Stimulated activated CD4-positive, alpha-beta T cell treated with anti-CD3 and anti-CD28 coated beads, TNF-alpha, amount 100 ng/mL, for 48 hours (primary cell): ENCODE data around the gene CCL4.
A peak's percentile ranks its signal among the peaks of the same experiment; 100 is the strongest.

Source experiments
- DNase-seq, 3 donors: peaks; one replicate each; pipeline ENCODE4 v3.0.0-alpha.2; 2020; ENCODE audit warnings: low read depth in 3 of 3

CCL4 gene

DNA sequence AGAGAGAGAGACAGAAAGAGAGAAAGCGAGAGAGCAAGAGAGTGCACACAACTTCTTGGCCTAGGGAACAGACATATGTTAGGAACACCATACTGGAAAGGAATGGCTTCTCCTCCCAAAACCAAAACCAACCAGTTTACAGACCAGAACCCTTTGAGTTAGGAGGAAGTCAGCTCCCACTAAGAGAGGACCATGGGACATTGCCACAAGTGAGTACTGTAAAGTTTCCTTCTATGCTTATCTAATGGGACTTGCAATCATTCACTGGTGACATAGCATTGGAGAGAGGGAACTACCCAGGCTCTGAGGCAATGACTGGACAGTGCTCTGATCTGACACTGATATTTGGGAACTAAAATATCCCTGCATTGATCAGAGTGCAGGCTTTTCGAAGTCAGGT lies 40.4 kb downstream of the CCL4 start:
- no peak for DNase-seq

DNA sequence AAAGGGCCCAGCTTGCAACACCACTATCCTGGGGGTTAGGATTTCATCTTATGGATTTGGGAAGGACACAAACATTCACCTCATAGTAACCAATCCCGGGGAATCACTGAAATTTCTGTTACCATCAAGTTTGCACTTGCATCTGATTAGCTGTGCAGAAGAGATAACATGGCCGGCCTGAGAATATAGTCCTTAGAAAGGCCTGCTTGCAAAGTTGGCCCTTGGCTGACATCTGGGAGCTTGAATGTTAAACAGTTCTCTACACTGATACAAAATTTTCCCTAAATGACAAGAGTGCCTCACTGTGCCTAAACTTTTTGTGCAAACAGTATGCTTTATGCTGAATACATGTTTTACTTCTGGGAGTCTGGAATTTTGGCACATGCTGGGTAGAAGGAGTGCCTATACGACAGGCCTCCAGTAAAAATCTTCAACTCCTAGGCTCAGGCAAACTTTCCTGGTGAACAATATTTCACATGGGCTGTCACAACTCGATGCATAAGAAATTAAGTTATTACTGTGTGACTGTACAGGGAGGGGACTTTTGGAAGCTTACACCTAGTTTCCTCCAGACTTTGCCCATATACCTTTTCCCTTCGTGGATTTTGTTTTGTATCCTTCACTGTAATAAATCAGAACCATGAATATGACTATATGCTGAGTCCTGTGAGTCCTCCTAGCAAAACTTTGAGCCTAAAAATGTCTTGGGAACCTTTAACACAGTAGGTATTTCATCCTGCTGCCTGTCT lies 41.5 kb downstream of the CCL4 start:
- DNase-seq = no peak

DNA sequence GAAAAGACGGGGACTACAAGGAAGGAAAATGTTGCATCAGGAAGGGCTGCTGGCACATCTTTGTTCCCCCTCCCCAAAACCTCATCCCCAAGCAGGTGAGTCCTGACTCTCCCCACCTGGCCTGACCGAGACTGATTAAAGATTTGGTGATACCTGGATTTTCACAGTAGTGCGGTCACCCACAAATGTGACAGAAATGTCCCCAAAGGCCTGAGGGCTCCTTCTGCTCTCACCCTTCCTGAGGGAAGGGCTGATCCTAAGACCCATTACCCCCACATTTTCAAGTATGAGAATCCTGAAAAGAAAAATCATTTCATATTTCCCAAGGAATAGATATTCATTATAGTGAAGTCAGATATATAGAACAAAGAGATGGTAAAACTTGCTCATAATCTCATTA lies 44.0 kb downstream of the CCL4 start:
- no peak for DNase-seq

DNA sequence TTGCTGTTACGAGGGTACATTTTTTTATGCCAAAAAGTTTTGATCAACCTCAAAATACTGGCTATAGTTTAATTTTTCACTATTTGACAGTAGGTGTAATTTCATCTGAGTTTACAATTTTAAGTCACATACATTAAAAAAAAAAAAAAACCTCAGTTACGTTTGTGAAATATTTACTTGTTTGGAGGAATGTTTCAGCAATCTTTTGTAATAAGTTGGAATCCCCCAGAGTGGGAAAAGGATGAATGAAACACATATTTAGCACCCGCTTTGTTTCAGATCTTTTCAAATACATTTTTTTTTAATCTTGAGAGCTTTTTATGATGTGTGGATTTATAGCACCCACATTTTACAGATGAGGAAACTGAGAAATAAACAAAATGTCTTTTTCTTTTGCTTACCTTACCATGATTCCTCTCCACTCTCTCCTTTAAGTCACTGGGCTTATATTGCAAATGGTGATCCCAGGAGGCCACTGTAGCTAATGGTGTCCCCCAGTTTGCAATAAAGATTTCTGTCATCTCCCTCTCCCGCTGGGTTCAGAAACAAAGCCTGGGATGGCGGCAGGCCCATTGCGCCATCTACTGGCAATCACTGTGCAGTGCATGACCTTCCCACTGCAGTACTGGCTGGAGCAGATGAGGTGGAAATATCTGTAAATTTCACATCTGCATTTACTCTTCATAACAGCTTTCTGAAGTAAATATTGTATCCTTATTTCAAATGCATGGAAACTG lies 45.1 kb downstream of the CCL4 start:
- DNase-seq = peak; percentile 34 to 69 (median 38)

DNA sequence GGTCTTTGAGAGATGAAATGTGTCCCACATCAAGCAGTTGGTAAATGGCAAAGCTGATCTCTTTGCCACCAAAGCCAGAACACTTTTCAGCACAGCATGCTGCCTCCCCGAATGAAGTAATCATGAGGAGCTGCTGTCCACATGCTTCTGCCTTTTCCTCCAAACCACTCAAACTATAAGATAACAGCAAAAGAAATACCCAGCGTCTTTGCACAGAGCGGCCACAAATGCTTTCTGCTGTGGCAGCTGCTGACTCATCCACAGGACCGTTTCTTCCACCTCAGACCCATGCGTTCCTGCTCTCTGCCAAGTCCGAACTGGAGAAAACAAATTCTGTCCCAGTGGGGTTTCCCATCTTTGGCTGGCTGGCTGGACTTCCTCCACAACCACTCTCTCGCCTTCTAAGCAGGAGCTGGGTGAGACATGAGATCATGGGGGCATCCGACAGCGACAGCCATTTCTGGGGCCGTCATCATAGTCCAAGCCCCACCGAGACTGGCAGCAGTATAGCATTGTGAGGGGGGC lies 45.7 kb downstream of the CCL4 start:
- DNase-seq = no peak

DNA sequence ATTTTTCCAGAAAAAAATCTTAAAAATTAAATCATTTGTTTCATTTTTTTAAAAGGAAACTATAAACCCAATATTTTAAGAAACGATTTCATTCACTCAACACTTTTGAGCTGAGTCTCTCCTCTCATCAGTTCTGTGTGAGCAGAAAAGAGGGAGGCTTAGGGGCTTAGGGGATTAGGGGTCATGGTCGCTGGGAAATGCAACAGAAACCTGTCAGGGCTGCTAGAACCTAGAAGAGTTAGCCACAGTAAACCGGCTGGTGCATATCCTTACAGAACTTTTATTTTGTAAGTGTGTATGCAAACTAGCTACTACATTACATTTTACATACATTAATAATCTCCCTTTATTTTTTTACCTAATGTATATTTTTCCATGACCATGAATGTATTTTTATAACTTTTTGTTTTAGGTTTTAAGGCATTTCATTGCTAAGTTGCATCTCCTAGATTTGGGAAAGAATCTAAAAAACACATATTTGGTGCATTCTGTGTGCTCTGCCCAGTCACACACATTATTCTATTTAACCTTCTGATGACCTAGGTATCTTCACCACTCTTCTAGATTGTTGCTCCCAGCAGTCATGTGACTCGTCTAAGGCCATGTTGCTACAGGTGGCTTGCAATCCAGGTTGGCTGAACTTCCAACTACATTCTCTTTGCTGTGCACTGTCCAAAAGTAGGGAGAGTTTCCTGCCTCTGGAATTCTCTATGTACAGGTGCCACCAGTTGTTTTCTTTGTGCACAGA lies 48.4 kb downstream of the CCL4 start:
- no peak for DNase-seq

DNA sequence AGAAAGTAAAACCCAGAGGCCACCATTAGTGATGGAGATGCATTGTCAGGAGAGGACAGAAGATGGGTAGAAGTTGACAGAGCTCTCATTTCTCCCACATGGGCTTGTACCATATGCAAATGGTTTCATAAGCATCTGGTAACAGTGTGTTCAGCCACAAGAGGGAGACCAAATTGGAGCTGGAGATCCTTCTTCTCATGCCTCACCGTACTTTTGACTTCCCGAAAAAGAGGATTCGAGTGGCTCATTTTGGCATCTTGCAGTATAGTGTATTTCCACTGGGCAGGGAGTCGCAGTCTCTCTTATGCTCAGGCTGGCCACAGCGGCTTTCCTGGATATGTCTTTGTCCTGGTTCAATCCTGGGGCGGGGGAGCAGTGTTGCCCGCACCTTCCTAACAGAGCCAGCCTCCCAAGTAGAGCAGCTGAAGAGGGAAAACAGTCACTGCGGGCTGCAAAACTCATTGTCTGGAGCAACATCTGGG lies 49.1 kb downstream of the CCL4 start:
- no peak for DNase-seq

DNA sequence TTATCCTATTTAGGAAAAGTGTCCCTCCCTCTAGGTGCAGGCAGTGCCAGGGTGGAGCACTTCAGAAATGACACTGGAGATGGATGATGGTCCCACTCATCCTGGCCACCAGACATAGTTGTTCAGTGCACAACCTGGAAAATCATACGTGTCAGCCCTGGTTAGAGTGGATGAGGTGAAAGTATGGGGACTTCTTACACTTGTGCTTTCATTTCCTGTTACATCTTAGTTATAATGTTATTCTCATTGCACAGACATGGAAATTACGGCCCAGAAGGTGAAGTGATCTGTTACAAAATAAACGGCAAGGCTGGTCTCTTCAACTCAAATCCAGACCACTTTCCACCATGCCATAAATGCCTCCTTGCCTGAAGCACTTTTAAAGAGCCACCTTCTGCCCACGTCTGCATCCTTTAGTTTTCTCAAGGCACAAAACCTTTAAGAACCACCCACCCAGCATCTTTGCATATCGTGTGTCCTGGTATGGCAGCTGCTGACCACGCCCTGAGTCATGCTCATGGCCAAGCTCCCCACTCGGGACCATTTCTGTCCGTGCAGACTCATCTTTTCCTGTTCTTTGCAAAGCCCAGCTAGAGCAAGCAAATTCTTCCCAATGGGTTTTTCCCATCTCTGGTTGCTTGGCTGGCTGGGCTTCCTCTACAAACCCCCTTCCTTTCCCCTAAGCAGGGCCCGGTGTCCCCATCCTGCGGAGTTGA lies 50.4 kb downstream of the CCL4 start:
- DNase-seq = no peak
